ENCODE data around the gene COBL.

The COBL gene

GRCh38 chr7:51242007-51242691 lies 74.5 kb downstream of the COBL start:
- Histone ChIP-seq H3K27me3 (no peaks in the 10 kb centered on the region), H3K9me3 (no peaks in the 10 kb centered on the region), H3K27ac (no peak overlapping the region), H3K4me1 (ENCODE audit: control insufficient read depth in 1 of 2, insufficient read depth in 1 of 2, low read depth in 1 of 2, low read length in 1 of 2) (peaks cover 15 to 23% of the 10 kb centered on the region in 2 experiments), H3K36me3 (no peaks in the 10 kb centered on the region), H3K4me3 (ENCODE audit: low read depth in 1 of 2, low read length in 1 of 2) (no peak overlapping the region)
- TF ChIP-seq CTCF (IDR thresholded peaks at IDR 0.05), result no peak

GRCh38 chr7:51240868-51241267 lies 75.7 kb downstream of the COBL start:
- no peak for TF ChIP-seq CTCF (IDR thresholded peaks at IDR 0.05)
- Histone ChIP-seq H3K4me3 (ENCODE audit: low read depth in 1 of 2, low read length in 1 of 2) (no peak overlapping the region), H3K27me3 (no peaks in the 10 kb centered on the region), H3K9me3 (no peaks in the 10 kb centered on the region), H3K27ac (no peak overlapping the region), H3K4me1 (ENCODE audit: control insufficient read depth in 1 of 2, insufficient read depth in 1 of 2, low read depth in 1 of 2, low read length in 1 of 2) (peaks cover 15 to 23% of the 10 kb centered on the region in 2 experiments), H3K36me3 (no peaks in the 10 kb centered on the region)

DNA sequence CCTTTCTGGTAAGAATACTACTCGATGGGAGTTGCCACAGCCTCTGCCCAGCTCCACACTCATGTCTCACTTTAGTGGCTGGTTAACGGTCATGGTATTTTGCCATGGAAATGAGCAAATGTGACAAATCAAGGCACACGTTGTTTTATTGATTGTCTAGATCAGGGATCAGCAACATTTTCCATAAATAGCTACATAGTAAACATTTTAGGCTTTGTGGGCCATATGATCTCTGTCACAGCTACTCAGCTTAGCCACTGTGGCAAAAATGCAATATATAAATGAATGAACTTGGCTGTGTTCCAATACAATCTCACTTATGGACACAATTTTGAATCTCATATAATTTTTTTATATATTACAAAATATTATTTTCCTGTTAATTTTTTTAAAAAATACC lies 76.9 kb downstream of the COBL start:
- no peak for TF ChIP-seq CTCF (IDR thresholded peaks at IDR 0.05)
- H3K9me3 ChIP-seq, result no peaks in the 10 kb centered on the region
- H3K4me1 ChIP-seq (ENCODE audit: control insufficient read depth in 1 of 2, insufficient read depth in 1 of 2, low read depth in 1 of 2, low read length in 1 of 2), result peaks cover 9 to 16% of the 10 kb centered on the region in 2 experiments
- no peak overlapping the region for H3K4me3 ChIP-seq (ENCODE audit: low read depth in 1 of 2, low read length in 1 of 2)
- no peaks in the 10 kb centered on the region for H3K27me3 ChIP-seq
- H3K27ac ChIP-seq, result no peak overlapping the region
- H3K36me3 ChIP-seq, result no peaks in the 10 kb centered on the region

DNA sequence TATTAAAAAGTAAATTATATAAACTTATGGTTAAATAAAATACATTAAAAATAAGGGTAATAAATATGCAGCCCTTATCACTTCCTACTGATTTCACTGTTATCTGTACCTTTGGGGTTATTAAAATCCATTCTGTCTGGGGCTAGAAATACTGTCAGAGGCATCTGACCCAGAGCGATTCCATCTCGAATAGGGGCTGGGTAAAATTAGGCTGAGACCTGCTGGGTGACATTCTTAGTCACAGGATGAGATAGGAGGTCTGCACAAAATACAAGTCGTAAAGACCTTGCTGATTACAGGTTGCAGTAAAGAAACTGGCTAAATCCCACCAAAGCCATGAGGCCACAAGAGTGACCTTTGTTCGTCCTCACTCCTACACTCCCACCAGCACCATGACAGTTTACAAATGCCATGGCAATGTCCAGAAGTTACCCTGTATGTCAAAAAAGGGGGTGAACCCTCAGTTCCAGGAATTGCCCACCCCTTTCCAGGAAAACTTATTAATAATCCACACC lies 77.6 kb downstream of the COBL start:
- no peak overlapping the region for H3K27ac ChIP-seq
- H3K9me3 ChIP-seq, result no peaks in the 10 kb centered on the region
- no peak for TF ChIP-seq CTCF (IDR thresholded peaks at IDR 0.05)
- H3K4me1 ChIP-seq (ENCODE audit: control insufficient read depth in 1 of 2, insufficient read depth in 1 of 2, low read depth in 1 of 2, low read length in 1 of 2), result peaks cover 3 to 10% of the 10 kb centered on the region in 2 experiments
- H3K27me3 ChIP-seq, result no peaks in the 10 kb centered on the region
- H3K36me3 ChIP-seq, result no peaks in the 10 kb centered on the region
- no peak overlapping the region for H3K4me3 ChIP-seq (ENCODE audit: low read depth in 1 of 2, low read length in 1 of 2)

GRCh38 chr7:51237446-51238133 lies 79.0 kb downstream of the COBL start:
- no peaks in the 10 kb centered on the region for H3K27me3 ChIP-seq
- no peak overlapping the region for H3K4me3 ChIP-seq (ENCODE audit: low read depth in 1 of 2, low read length in 1 of 2)
- H3K36me3 ChIP-seq, result no peaks in the 10 kb centered on the region
- no peak for TF ChIP-seq CTCF (IDR thresholded peaks at IDR 0.05)
- no peak overlapping the region for H3K27ac ChIP-seq
- no peaks in the 10 kb centered on the region for H3K9me3 ChIP-seq
- H3K4me1 ChIP-seq (ENCODE audit: control insufficient read depth in 1 of 2, insufficient read depth in 1 of 2, low read depth in 1 of 2, low read length in 1 of 2), result no peaks in the 10 kb centered on the region
